GM15510 (cell line): ENCODE data around the gene PCDHAC2.

Experiments used
- POLR2A ChIP-seq: IDR thresholded peaks from 3 replicates; pipeline ENCODE4 v1.6.1; 2011; ENCODE audit warnings: borderline replicate concordance; ENCODE audit not compliant: insufficient read length; ENCODE audit errors: extremely low read depth

PCDHAC2 gene

DNA sequence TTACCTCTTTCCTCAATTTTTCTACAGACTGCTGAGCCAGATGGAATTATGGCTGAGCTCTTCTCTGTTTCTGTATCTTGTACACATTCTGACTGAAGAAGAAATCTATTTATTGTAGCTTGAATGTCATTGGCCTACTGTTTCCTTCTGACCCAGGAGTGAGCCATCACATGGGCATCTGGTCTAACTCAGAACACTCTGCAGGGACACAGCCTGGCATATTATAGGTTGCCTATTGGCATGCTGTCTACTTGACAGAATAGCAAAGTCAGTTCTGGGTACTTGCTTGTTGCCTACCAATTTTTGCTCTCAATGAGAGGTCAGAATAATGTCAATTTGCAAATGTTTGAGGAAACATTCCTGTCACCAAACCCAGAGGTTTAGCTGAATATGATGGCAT, 7.3 kb downstream of the PCDHAC2 start:
- TF ChIP-seq POLR2A = no peak

DNA sequence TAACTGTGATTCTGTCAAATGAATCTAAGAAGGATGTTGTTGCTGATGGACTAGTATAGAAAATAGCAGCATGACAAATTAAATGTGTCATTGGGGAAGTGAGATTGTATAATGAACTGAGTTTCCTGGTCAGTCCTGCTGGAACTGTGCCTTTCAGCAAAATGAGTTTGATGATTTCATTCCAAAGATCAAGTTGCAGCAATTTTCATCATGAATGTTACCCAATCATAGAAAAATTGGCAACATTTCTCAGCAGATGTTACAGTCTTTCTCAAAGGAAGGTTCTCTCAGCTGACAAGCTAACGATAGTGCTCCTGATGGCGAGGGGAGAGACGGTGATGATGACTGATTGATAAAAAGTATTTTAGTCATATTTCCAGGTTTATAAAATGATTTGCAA, 10.7 kb downstream of the PCDHAC2 start:
- TF ChIP-seq POLR2A = no peak

DNA sequence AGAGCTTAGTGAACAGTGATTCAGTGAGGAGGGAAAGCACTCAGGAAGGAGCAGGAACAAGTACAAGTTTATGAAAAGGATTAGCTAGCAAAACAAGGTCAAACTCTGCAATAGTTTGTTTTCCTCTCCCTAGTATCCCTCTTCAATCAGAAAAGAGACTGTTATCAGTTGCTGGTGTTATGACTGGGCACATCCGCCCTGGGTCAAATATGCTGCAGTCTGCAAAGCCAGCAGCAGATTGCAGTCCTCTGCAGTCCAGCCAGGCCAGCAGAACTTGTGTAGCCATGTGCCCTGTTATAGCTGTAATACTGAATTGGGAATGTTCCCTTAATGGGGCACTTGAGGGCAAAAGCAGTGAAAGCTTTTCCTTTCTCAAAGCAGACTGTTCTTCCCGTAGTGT, 12.0 kb downstream of the PCDHAC2 start:
- no peak for TF ChIP-seq POLR2A

DNA sequence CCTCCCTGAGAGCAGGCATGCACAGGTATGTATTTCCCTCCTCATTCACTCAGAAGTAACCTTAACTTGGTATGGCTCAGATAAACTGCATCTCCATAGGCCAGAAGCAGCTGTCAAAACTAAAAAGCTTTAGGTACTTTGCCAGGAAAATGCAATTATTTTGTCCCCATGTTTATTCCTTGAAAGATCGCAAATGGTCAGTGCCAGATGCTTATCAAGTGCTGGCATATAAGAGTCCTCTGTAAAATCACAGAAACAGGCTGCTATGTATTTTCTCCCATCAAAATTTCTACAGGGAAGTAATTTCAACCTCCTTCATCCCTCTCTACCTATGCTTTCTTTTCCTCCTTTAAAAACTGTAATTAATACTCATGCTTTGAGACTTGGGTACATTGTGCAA, 12.7 kb downstream of the PCDHAC2 start:
- no peak for TF ChIP-seq POLR2A

DNA sequence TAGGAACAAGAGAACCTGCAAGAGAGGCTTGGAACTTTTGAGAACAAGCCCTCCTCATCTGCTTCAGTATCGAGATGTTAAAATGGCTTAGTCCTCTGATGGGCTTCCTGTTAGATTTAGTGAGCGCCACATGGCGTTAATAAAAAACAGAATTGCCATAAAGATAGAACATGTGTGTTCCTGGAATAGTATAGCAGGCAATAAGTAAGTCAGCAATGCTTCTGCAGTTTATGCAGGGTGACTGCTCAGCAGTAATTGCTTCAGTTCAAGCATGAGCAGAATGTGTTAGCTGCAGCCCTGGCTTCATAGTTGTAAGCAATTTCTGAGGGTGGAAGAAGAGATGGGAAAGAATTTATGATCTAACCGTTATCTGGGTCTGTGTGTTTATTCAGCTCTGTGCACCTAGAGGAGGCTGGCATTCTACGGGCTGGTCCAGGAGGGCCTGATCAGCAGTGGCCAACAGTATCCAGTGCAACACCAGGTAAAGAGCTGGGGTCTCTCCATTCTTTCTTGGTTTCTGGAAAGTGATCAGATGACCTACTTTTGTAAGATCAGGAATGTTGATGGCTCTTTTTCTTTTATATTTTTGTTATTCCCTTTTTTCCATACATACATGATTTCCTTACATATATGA, 15.9 kb downstream of the PCDHAC2 start:
- TF ChIP-seq POLR2A = no peak

DNA sequence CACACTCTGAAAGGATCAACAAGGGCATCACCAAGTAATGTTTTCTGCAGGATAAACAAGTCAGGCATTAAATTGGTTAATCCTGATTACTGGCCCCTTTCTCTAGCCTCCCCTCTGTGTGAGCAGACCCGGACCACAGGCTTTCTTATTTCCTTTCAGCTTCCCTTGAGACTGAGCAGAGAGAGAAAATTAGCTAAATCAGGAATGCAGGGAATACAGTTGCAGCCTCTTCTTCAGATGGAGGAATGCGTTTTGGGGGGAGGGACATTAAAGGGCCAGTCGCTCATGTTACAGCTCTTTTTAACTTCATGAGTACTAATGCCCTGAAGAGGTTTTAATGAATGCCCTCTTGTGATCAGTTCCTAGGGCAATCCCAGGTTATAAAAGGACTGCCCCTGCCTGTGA, 19.8 kb downstream of the PCDHAC2 start:
- TF ChIP-seq POLR2A = no peak

DNA sequence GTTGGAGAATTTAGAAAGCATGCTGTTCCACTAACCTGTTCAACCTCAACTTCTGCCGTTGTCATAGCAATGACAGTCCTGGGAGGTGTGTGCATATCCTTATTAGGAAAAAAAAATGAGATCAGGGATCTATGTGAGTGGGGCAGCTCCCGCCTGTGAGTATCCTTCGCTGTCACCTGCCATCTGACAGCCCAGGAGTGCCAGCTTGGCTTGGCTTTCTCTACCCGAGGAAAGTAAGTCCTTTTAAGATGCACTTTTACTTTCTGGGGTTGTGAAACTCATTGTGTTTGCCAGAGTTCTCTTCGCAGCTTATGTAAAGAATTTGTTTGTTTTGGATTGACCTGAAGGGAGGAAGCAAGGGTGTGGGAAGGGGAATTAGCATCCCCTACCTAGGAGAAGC, 21.8 kb downstream of the PCDHAC2 start:
- no peak for TF ChIP-seq POLR2A

DNA sequence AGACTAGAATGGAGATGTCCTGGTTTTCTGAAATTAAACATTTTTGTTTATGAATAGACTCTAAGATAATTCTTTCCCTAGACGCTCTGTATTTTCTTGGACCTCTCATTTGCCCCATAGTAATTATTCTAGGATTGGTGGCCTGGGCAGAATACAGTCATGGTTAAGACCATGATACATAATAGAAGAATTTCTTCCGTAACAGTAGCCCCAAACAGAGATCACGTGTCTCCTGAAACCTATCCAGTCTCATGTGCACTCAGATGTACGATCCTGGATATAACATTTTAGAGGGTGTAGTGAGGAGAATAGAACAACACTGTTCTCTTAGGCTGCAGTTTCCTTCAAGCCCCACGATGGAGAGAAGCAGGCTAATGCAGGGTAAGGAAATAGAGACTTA, 22.3 kb downstream of the PCDHAC2 start:
- TF ChIP-seq POLR2A = no peak

DNA sequence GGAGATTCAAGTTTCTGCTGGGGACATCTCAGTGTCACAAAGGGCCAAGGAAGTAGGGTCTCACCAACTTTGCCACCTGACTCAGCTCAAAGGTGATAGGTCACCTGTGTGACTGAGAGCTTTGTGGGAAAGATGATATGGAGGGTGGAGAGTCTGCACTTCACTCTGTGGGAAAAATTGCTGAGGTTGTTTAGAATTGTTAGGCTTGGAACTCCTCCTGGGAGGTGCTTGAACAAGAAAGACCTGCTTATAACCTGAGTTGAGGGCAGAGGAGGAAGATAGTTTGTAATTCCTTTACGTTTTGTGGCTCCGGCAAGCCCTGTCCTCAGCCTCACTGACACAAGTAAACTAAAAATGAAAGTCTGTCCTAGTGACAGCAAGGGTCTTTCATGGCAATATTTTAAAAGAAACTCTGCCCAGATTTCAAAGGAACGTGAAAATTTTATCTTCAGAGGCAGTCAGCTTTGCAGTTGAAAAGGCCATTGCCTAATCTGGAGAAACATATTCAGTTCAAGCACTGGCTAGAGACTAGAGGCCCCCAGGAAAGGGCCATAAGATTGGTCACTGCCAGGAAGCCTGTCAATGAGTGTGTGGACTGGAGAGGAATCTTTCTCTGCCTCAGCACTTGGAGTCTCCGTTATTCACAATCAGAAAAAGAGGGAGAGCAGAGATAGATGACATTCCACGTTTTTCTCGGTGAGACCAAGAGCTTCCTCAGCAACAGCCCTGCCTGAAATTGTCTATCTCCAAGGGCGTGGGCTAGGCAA, 23.2 kb downstream of the PCDHAC2 start:
- TF ChIP-seq POLR2A = no peak

DNA sequence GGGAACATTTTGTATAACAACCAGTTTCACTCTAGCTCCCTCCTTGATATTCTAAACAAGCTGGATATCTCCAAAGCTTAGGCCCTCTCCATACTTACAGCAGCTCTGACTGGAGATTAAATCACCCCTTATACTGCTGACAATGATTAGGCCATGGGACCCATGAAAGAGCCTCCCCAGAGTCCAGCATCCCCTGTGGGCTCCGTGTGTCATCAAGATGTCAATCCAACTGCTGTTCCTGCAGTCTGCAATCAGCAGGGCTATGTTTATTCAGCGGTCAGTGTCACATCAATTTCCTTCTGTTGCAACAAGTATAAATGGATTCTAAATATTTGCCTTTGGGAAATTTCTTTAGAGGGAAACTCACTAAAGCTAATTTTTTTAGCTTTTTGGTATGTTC, 26.6 kb downstream of the PCDHAC2 start:
- no peak for TF ChIP-seq POLR2A

DNA sequence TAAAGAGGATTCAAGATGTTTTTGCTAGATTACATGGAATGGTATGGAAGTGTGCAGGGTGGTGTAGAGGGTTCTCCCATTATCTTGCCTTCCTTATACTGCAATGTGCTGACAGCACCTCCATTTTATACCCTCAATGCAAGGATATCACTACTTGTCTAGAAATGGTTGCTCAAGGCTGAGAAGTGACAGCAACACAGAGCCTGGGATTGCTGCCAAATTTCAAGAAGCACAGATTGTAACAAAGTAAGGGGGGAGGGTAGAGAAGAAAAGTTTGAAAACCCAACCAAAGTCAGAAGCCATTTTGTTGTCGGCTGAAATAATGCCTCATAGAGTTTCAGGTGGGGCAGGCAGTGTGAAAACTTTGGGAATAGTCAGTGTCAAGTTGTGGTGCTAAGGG, 29.8 kb downstream of the PCDHAC2 start:
- TF ChIP-seq POLR2A = no peak

DNA sequence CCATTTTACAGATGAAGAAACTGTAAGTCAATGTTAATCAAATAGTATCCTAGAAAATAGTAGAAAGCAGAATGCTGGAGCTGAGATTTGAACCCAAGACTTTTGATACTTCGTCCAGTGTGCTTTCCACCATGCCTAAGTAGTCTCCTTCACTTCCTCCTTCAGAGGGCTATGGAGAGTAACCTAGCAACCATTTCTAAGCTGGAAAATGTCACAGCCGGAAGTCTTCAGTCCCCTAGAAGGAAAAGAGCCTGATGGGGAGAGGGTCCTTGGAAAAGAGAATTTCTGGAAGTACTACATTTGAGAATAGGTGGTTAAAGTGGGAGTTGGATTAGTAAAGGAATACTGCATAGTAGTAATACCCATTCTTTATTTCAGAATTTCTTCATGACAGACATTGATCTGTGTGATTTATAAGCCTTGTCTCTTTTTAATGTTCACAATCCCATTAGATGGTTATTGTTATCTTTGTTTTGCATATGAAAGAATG, 32.7 kb downstream of the PCDHAC2 start:
- TF ChIP-seq POLR2A = no peak

DNA sequence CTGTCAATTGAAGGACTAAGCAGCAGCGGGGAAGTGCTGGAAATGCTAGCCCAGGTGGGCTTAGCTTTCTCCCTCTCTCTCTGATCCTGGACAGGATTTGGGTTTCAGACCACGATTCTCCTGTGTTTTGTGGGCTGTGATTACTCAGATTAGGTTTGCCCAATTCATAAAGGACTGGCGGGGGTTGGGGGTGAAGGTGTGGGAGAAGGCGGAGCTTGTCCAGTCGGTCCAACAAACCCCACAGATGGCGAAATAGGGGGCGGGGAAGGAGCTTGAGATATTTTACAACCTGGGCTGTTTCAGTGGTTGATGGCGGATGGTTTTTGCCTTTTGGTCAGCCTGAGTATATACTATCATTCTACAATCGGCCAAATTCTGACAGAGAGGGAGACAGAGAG, 35.2 kb downstream of the PCDHAC2 start:
- no peak for TF ChIP-seq POLR2A

DNA sequence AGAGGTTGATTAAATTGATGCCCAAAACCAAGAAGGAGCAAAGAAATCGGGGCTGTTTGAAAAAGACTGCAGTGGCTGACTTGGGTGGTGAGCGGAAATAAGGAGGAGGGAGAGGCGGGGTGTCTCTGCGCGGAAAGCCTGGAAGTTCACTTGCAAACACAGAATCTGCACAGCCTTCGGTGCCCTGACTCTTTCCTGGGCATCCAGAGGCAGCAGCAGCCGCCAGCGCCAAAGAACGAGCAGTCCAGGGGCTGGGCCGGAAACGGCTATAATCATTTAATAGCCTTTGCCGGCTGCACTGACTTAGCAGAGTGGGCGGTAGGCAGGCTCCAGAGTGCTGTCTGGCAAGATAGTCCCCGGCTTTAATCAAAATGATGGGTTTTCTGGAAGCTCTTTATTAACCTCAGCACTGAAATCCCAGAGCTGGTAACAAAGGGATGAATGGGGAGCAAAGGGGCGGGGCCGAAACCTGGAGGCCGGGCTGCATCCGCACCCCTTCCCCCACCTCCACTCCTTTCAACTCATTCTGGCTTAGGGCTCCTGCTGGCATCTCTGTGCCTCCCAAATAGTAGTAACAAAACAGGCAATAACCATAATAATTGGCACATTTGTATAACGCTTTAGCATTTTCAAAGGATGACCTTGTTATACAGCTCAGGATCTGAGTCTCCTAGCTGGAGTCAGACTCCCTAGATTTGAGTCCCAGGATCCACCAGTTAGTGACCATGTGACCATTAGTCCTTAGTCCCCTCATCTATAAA, 35.7 kb downstream of the PCDHAC2 start:
- no peak for TF ChIP-seq POLR2A

DNA sequence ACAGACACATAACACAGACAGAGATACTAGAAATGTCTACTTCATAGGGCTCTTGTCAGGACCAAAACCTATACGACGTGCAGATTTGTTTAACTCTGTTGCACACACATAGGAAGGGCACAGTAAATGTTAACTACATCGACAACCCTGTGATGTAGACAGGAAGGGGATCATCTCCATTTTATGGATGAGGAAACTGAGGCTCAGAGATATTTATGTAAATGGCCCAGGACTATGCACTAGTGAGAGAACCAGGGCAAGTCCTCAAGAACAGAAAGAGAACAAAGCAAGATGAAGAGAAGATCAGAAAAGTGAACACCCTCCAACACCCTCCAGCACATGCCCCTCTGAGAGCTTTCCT, 36.3 kb downstream of the PCDHAC2 start:
- no peak for TF ChIP-seq POLR2A
